GM23338 (cell line): ENCODE results near the gene TMEM119. TPM values are rescaled to one million over a fixed set of nuclear protein-coding genes. Genes with fewer than 3 reads are reported as not detected.

ENCODE experiments used
- ATAC-seq: fragments of 200-7000 bp; cut with Tn5 transposase; 3 replicates; pipeline ENCODE4 v1.9.1; 2020
- DNase-seq: peaks from one replicate; pipeline ENCODE4 v3.0.0-alpha.2; 2015; ENCODE audit warnings: low spot score
- H2AFZ ChIP-seq: fragments of 200-600 bp; sonication (generic); 2 replicates; pipeline ENCODE4 v1.8.0; 2016; ENCODE audit warnings: antibody characterized with exemption, mild to moderate bottlenecking, moderate library complexity
- H3F3A ChIP-seq: fragments of 200-600 bp; sonication (generic); replicated peaks from 2 replicates; pipeline ENCODE4 v1.8.0; 2017; ENCODE audit warnings: antibody characterized with exemption, mixed run types, low read depth
- H3K27ac ChIP-seq: fragments of 200-600 bp; sonication (generic); 2 replicates; pipeline ENCODE4 v1.6.1; 2016; ENCODE audit warnings: low read depth
- H3K27me3 ChIP-seq: fragments of 200-600 bp; sonication (generic); 2 replicates; pipeline ENCODE4 v1.8.0; 2016; ENCODE audit warnings: mild to moderate bottlenecking, mixed run types, moderate library complexity; ENCODE audit not compliant: insufficient read depth
- H3K36me3 ChIP-seq: fragments of 200-600 bp; sonication (generic); 2 replicates; pipeline ENCODE4 v1.8.0; 2016; ENCODE audit warnings: mild to moderate bottlenecking; ENCODE audit not compliant: insufficient read depth
- H3K4me1 ChIP-seq: fragments of 200-600 bp; sonication (generic); 2 replicates; pipeline ENCODE4 v1.8.0; 2016; ENCODE audit warnings: mild to moderate bottlenecking, moderate library complexity; ENCODE audit not compliant: insufficient read depth
- H3K4me2 ChIP-seq: fragments of 200-600 bp; sonication (generic); 2 replicates; pipeline ENCODE4 v1.7.1; 2017; ENCODE audit warnings: mixed run types
- H3K4me3 ChIP-seq: fragments of 200-600 bp; sonication (generic); 2 replicates; pipeline ENCODE4 v1.6.1; 2016; ENCODE audit warnings: mixed run types
- H3K79me2 ChIP-seq: fragments of 200-600 bp; sonication (generic); replicated peaks from 2 replicates; pipeline ENCODE4 v1.8.0; 2017; ENCODE audit warnings: mild to moderate bottlenecking; ENCODE audit not compliant: insufficient read depth
- H3K9me2 ChIP-seq: fragments of 200-600 bp; sonication (generic); 2 replicates; pipeline ENCODE4 v1.8.0; 2017; ENCODE audit not compliant: insufficient read depth
- H4K20me1 ChIP-seq: fragments of 200-600 bp; sonication (generic); replicated peaks from 2 replicates; pipeline ENCODE4 v1.8.0; 2017; ENCODE audit warnings: mild to moderate bottlenecking; ENCODE audit not compliant: insufficient read depth
- H3K27ac Mint-ChIP-seq: 2 replicates; pipeline ENCODE4 v1.8.0; 2020; ENCODE audit warnings: inconsistent platforms, mild to moderate bottlenecking, moderate library complexity, mixed read lengths
- H3K27me3 Mint-ChIP-seq: 3 replicates; pipeline ENCODE4 v1.8.0; 2022; ENCODE audit warnings: low read depth, mild to moderate bottlenecking, moderate library complexity, mixed read lengths, inconsistent platforms; ENCODE audit not compliant: insufficient read depth, poor library complexity
- H3K36me3 Mint-ChIP-seq: 3 replicates; pipeline ENCODE4 v1.8.0; 2021; ENCODE audit warnings: low read depth, mild to moderate bottlenecking, inconsistent platforms, moderate library complexity, mixed read lengths
- H3K4me1 Mint-ChIP-seq: 3 replicates; pipeline ENCODE4 v1.8.0; 2020; ENCODE audit warnings: mild to moderate bottlenecking, inconsistent platforms, mixed read lengths
- H3K4me3 Mint-ChIP-seq: 3 replicates; pipeline ENCODE4 v1.8.0; 2021; ENCODE audit warnings: moderate library complexity, mild to moderate bottlenecking, inconsistent platforms, mixed read lengths
- H3K9me3 Mint-ChIP-seq: 3 replicates; pipeline ENCODE4 v1.8.0; 2020; ENCODE audit warnings: moderate library complexity, mild to moderate bottlenecking, inconsistent platforms, mixed read lengths
- CREB1 ChIP-seq: fragments of 250-450 bp; sonication (Bioruptor Pico); IDR thresholded peaks from 2 replicates; pipeline ENCODE4 v1.5.0; 2020; ENCODE audit warnings: low read depth, mild to moderate bottlenecking, moderate library complexity
- CTCF ChIP-seq, 2 experiments: fragments of 200-600 bp in 1 of 2; sonication (generic) in 1 of 2; conservative IDR thresholded peaks; 2 replicates each; pipeline versions ENCODE4 v1.5.1 to v1.6.1; 2016 to 2017; ENCODE audit warnings: antibody characterized with exemption in 2 of 2, low read depth in 2 of 2, mild to moderate bottlenecking in 2 of 2, moderate library complexity in 1 of 2
- EZH2 ChIP-seq: fragments of 200-600 bp; sonication (generic); IDR thresholded peaks from one replicate; pipeline ENCODE4 v1.8.0; 2017; ENCODE audit warnings: antibody characterized with exemption, mild to moderate bottlenecking, low read depth; ENCODE audit not compliant: unreplicated experiment
- EZH2phosphoT487 ChIP-seq: fragments of 200-600 bp; sonication (generic); IDR thresholded peaks from one replicate; pipeline ENCODE4 v1.8.1; 2018; ENCODE audit warnings: antibody characterized with exemption; ENCODE audit not compliant: unreplicated experiment
- NANOG ChIP-seq: IDR thresholded peaks from 2 replicates; pipeline ENCODE4 v1.6.1; 2016; ENCODE audit warnings: antibody characterized with exemption, borderline replicate concordance
- REST ChIP-seq: IDR thresholded peaks from one replicate; pipeline ENCODE4 v1.6.1; 2018; ENCODE audit warnings: antibody characterized with exemption; ENCODE audit not compliant: unreplicated experiment
- STAT1 ChIP-seq: IDR thresholded peaks from one replicate; pipeline ENCODE4 v1.6.1; 2016; ENCODE audit warnings: antibody characterized with exemption; ENCODE audit not compliant: unreplicated experiment
- ZNF331 ChIP-seq: fragments of 250-450 bp; sonication (Bioruptor Pico); IDR thresholded peaks from 2 replicates; pipeline ENCODE4 v1.5.0; 2020; ENCODE audit warnings: low read depth, mild to moderate bottlenecking, moderate library complexity
- polyA plus RNA-seq: library from polyadenylated mRNA; unstranded; fragments of >200 nt; fragmentation: Nextera tagmentation; extraction: Ambion mirVana; gene quantifications from 2 replicates; pipeline ENCODE4 v1.2.1, GENCODE V29; 2016
- total RNA-seq: library from RNA; depleted of rRNA; stranded (reverse); fragments of >200 nt; shearing (Covaris generic); gene quantifications from 2 replicates; pipeline ENCODE4 v1.2.3, GENCODE V29; 2014

The TMEM119 gene
- total and polyA plus RNA-seq, 2 experiments from 2014 or later, result 0.06 to 0.07 TPM

GRCh38 chr12:108618079-108618952 lies 20.4 kb upstream of the TMEM119 start:
- ATAC-seq (peak; percentile 95), DNase-seq (peak; percentile 95)
- Histone ChIP-seq H3K9me2 (peaks cover 7% of the 10 kb centered on the region; the same call in 1 of the 2 replicates), H2AFZ (peak overlapping the region; percentile 96), H3K36me3 (no peaks in the 10 kb centered on the region), H3F3A (0 out of 2 replicates have a peak, but pooled peaks cover 3% of the 10 kb centered on the region), H3K27me3 (no peaks in the 10 kb centered on the region), H3K4me2 (no peak overlapping the region), H4K20me1 (no peaks in the 10 kb centered on the region), H3K27ac (0 out of 2 replicates have a peak overlapping the region, but pooled peaks have one; percentile 19), H3K4me3 (no peak overlapping the region), H3K79me2 (no peaks in the 10 kb centered on the region), H3K4me1 (peaks cover 3% of the 10 kb centered on the region; the same call in 1 of the 2 replicates)
- no peak for TF ChIP-seq REST
- TF ChIP-seq CTCF (conservative IDR thresholded peaks at IDR 0.05; ENCODE audit: low read depth in 2 of 2), result peak; percentile 96 to 99
- no peak for TF ChIP-seq ZNF331
- TF ChIP-seq EZH2phosphoT487, result no peak
- H3K36me3 Mint-ChIP-seq, result peaks cover 6% of the 10 kb centered on the region; the same call in 2 of the 3 replicates
- H3K9me3 Mint-ChIP-seq, result peaks cover 9% of the 10 kb centered on the region
- H3K4me3 Mint-ChIP-seq, result no peak overlapping the region
- no peak overlapping the region; the same call in 1 of the 2 replicates for H3K27ac Mint-ChIP-seq
- peaks cover 16% of the 10 kb centered on the region for H3K4me1 Mint-ChIP-seq
- peaks cover 12% of the 10 kb centered on the region for H3K27me3 Mint-ChIP-seq

DNA sequence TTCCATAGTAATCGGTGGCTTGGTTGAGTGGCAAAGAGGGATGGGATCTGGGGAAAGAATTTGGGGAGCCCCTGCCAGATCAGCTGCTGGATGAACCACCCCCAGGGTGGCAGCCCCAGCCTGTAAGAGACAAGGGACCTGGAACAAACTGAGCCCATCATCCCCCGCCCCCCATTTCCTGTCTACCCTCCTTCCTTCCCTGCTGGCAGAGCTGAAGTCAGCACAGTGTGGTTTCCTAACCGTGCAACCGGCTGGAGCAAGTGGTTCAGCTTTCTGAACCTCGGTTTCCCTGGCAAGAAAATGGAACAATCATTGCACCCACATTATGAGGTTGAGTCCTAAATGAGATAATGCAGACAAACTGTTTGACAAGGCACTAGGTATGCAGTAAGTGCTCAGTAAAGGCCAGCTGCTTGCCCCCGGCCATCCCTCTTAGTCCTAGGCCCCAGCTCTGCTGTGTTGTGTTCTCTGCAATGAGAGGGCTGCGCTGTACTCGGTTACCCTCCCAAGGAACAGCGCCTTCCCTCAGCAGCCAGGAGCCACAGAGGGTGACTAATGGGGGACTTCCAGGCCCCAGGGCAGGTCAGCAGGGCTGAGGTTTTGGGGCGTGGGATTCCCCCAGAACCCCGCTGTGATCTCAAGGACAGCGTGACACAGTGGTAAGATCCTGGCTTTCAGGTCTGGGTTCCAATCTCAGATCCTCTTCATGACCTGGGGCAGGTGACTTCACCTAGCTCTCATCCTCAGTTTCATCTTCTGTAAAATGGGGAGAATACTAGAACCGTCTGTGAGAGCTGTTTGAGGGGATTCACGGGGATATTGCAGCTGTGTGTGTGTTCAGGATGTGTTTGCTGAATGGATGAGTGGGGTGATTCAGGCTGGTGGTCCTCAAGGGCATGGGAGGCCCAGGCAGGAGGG lies 19.3 kb upstream of the TMEM119 start:
- no peak for ATAC-seq
- Histone ChIP-seq H3K9me2 (no peaks in the 10 kb centered on the region), H3K27me3 (no peaks in the 10 kb centered on the region)
- no peak for TF ChIP-seq CTCF (conservative IDR thresholded peaks at IDR 0.05; ENCODE audit: low read depth in 2 of 2)
- TF ChIP-seq CREB1 (CRISPR knock-in tag), result no peak
- no peak for TF ChIP-seq NANOG
- no peak for TF ChIP-seq ZNF331
- TF ChIP-seq EZH2, result no peak
- no peak for TF ChIP-seq STAT1
- no peak for TF ChIP-seq REST

More for the DNA sequence above, 19.3 kb upstream of the TMEM119 start:
- Histone ChIP-seq H3K27ac (no peak overlapping the region), H4K20me1 (no peaks in the 10 kb centered on the region), H3K36me3 (no peaks in the 10 kb centered on the region), H3K4me2 (no peak overlapping the region), H3K4me1 (peaks cover 3% of the 10 kb centered on the region; the same call in 1 of the 2 replicates), H3F3A (0 out of 2 replicates have a peak, but pooled peaks cover 3% of the 10 kb centered on the region), H3K4me3 (no peak overlapping the region), H3K79me2 (no peaks in the 10 kb centered on the region), H2AFZ (peak overlapping the region; percentile 56; the same call in 1 of the 2 replicates)
- no peak overlapping the region for H3K4me3 Mint-ChIP-seq
- no peak for DNase-seq
- peak overlapping the region; percentile 61 for H3K27ac Mint-ChIP-seq
- H3K4me1 Mint-ChIP-seq, result peaks cover 20% of the 10 kb centered on the region
- H3K9me3 Mint-ChIP-seq, result peaks cover 7% of the 10 kb centered on the region
- H3K27me3 Mint-ChIP-seq, result peaks cover 9% of the 10 kb centered on the region
- peaks cover 3% of the 10 kb centered on the region; the same call in 1 of the 3 replicates for H3K36me3 Mint-ChIP-seq
